NCI-H128 (cell line): ENCODE results near the gene CCSER1.
"Not testable (repeated sequence)": the region's sequence is repeated elsewhere in the genome, so short reads cannot be mapped to it uniquely, and the experiment has no call there.

ENCODE experiments used
- DNase-seq: peaks from one replicate; lab custom pipeline; 2025; ENCODE audit not compliant: unreplicated experiment; lab: John Stamatoyannopoulos, UW

The CCSER1 gene

GRCh38 chr4:91319556-91320268 is 1192.5 kb downstream of the CCSER1 start:
- DNase-seq: no peak

DNA sequence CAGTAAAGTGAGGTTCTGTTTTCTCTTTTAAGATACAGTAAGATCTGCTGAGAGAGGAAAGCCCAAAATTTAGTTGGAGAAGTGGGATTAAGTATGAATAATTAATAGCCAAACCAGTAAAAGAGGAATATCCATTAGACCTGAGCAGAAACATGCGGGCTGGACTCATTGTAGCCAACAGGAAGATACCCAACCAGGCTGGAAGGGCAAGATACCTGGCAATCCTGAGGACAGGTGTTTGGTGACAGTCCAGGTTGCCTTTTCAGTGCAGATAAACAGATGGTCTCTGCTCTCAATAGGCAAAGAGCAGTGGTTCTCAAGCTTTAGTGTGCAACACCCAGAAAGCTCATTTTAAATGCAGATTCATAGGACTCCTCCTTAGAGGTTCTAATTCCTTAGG is 1195.8 kb downstream of the CCSER1 start:
- no peak for DNase-seq

GRCh38 chr4:91325495-91325894 is 1198.3 kb downstream of the CCSER1 start:
- no peak for DNase-seq

GRCh38 chr4:91326167-91326566 is 1199.0 kb downstream of the CCSER1 start:
- not testable (repeated sequence) for DNase-seq

- DNase-seq: no peak
Observed at GRCh38 chr4:91330555-91331137, 1203.5 kb downstream of the CCSER1 start.

- no peak for DNase-seq
Observed at GRCh38 chr4:91340822-91341221, 1213.6 kb downstream of the CCSER1 start.

- DNase-seq: no peak
Observed at GRCh38 chr4:91345632-91346031, 1218.4 kb downstream of the CCSER1 start.

- DNase-seq: not testable (repeated sequence)
Observed at GRCh38 chr4:91356496-91356895, 1229.3 kb downstream of the CCSER1 start.

DNA sequence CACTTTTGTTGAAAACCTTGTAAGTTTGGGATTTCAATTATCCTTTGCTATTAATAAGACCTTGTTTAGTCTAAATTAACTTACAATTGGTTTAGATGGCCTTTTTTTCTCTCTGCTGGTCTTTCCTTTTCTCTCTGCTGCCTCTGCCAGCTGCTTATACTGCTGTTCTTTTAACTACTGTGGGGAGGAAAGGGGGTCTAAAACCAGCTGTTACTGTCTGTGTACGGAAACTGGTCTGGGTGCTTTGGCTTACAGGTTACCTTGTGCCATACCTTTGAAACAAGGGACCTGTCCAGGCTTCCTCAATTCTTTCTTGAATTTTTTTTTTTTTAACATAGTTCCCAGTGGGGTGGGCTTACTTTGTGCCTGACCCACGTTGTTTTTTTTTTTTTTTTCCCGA is 1230.8 kb downstream of the CCSER1 start:
- DNase-seq: not testable (repeated sequence)

GRCh38 chr4:91358621-91359020 is 1231.4 kb downstream of the CCSER1 start:
- not testable (repeated sequence) for DNase-seq

GRCh38 chr4:91359041-91360031 is 1232.1 kb downstream of the CCSER1 start:
- no peak for DNase-seq

DNA sequence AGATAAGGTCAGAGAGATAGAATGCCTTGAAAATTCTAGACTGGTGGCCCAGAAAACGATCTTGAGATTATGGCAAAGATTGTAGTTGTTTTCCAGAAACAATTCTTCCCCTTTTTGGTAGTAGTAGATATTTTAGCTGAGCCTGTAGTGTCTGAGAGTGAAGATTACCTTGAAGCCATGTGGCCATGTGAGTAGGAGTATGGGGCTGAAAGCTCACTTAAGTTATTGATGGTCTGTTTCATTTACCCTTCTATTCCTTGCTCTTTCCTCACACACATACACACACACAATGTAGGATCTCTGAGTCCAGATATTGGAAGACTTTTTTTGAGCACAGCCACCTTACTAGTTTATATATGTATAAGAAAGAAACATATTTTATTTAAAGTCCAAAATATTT is 1234.9 kb downstream of the CCSER1 start:
- DNase-seq: no peak

- no peak for DNase-seq
Observed at GRCh38 chr4:91366554-91366953, 1239.4 kb downstream of the CCSER1 start.

DNA sequence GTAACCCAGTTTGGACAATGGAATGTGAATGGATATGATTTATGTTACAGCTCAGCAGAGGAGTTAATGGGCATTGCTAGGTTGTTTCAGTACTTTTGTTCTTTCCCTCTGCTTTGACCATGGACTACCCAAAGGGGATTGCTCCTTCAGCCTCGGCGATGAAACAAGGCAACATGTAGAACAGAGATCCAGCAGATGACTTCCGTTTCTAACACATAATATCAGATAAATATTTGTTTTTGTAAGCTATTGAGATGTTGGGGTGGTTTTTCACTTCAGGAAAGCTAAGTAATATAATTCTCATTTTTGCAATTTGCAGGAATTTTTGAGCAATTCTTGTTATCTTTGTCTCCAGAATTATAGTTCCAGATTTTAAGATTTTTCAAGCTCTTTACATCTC is 1241.9 kb downstream of the CCSER1 start:
- no peak for DNase-seq

- no peak for DNase-seq
Observed at GRCh38 chr4:91373546-91373945, 1246.4 kb downstream of the CCSER1 start.

- not testable (repeated sequence) for DNase-seq
Observed at GRCh38 chr4:91405431-91405830, 1278.2 kb downstream of the CCSER1 start.

GRCh38 chr4:91422011-91422410 is 1294.8 kb downstream of the CCSER1 start:
- no peak for DNase-seq

DNA sequence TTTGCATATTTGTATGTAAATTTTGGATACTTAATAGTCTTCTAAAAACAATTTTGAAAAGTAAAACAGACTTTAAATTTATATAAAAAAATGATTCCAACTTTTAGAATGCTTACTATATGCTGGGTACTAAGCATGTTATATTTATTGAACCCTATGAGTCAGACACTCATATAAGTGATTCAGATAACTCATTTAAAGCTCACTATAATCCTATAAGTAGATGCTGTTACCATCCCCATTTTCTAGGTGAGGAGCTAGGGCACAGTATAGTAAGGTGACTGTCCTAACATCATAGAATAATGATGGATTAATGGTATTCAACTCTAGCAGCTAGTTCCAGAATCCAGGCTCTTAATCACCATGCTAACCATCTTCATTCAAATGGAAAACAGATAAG is 1299.5 kb downstream of the CCSER1 start:
- no peak for DNase-seq

- DNase-seq: no peak
Observed at GRCh38 chr4:91427171-91427570, 1300.0 kb downstream of the CCSER1 start.

DNA sequence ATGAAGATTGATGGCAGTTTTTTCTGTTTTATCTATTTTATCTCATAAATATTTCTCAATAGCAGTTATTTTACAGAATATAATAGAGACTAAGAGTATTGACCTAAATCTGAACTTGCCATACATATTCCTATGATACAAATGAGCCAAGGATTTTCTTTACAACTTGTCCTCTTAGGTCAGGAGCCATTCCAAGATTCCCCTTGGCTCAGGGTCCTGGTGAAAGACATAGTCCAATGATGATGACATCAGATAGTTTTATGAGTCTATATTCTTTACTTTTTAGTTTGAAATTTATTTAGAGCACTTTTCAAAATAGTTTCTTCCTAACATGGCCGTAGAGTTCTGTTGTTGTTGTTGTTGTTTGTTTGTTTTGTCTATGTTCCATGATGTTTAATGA is 1307.4 kb downstream of the CCSER1 start:
- DNase-seq: no peak

GRCh38 chr4:91436556-91436955 is 1309.4 kb downstream of the CCSER1 start:
- no peak for DNase-seq

- no peak for DNase-seq
Observed at GRCh38 chr4:91447168-91447567, 1320.0 kb downstream of the CCSER1 start.
